Heart right ventricle (tissue), 16 donors: ENCODE data around the gene RHOA. TPM values are rescaled to one million over a fixed set of nuclear protein-coding genes. Genes with fewer than 3 reads are reported as not detected.

Experiments used
- ATAC-seq, 8 donors: fragments of 200-7000 bp; cut with Tn5 transposase; one replicate each; pipeline ENCODE4 v1.9.1; 2020; ENCODE audit warnings: mild to moderate bottlenecking in 8 of 8, moderate library complexity in 8 of 8, moderate number of reproducible peaks in 1 of 8
- DNase-seq, 2 donors: peaks; one replicate each; pipeline ENCODE4 v3.0.0-alpha.2; 2020
- H3K27ac ChIP-seq, 10 donors: fragments of 200-600 bp; sonication (generic) in 2 of 10; one replicate each; pipeline versions ENCODE4 v1.5.0 to v1.8.0; 2020 to 2022; ENCODE audit warnings: mild to moderate bottlenecking in 3 of 10
- H3K27me3 ChIP-seq, 7 donors: fragments of 200-600 bp; one replicate each; pipeline ENCODE4 v1.8.0; 2021 to 2022; ENCODE audit warnings: mild to moderate bottlenecking in 2 of 7
- H3K36me3 ChIP-seq, 9 donors: fragments of 200-600 bp; sonication (generic) in 1 of 9; one replicate each; pipeline versions ENCODE4 v1.5.0 to v1.8.0; 2020 to 2022; ENCODE audit warnings: mild to moderate bottlenecking in 2 of 9
- H3K4me1 ChIP-seq, 9 donors: fragments of 200-600 bp; sonication (generic) in 1 of 9; one replicate each; pipeline versions ENCODE4 v1.5.0 to v1.8.0; 2020 to 2022; ENCODE audit warnings: mild to moderate bottlenecking in 4 of 9
- H3K4me3 ChIP-seq, 10 donors: fragments of 200-600 bp; sonication (generic) in 2 of 10; one replicate each; pipeline versions ENCODE4 v1.5.0 to v1.8.0; 2020 to 2022; ENCODE audit warnings: mild to moderate bottlenecking in 7 of 10, moderate library complexity in 2 of 10
- H3K9me3 ChIP-seq, 11 donors: fragments of 200-600 bp in 10 of 11; sonication (generic) in 2 of 11; one replicate each; pipeline versions ENCODE4 v1.5.0 to v1.8.0; 2013 to 2022; ENCODE audit warnings: mild to moderate bottlenecking in 2 of 11, control low read depth in 1 of 11, moderate library complexity in 1 of 11
- WGBS, 2 donors: extraction: QIAGEN DNeasy Blood & Tissue Kit; methylation state at CpG; one replicate each; pipeline ENCODE4 v1.1.7; 2013; ENCODE audit warnings: inconsistent platforms in 1 of 2; 5-methylcytosine and 5-hydroxymethylcytosine counted together
- intact Hi-C, 10 donors: fragments of 100-400 bp; cut with DNase I; formaldehyde crosslinking; loops; one replicate each; pipeline versions ENCODE4 v1.11.1 to v1.14.2; 2022
- polyA plus RNA-seq, 2 donors: library from polyadenylated mRNA; stranded (reverse); fragments of 200-250 nt; gene quantifications; one replicate each; pipeline ENCODE4 v1.2.3, GENCODE V29; 2013
- total RNA-seq, 10 donors: library from RNA; stranded (reverse); fragmentation: NEBNext Ultra II Directional in 3 of 10; extraction: Animal tissue kit (Norgen Biotek cat#: 25700) in 3 of 10; gene quantifications; one replicate each; pipeline versions ENCODE4 v1.2.1 to v1.2.4, GENCODE V29; 2021 to 2023
- TF ChIP-seq, protein P1 (sequence below), 9 donors: fragments of 200-600 bp; sonication (generic) in 2 of 9; IDR thresholded peaks; one replicate each; pipeline versions ENCODE4 v1.5.0 to v1.8.0; 2021 to 2022; ENCODE audit warnings: antibody characterized with exemption in 9 of 9, mild to moderate bottlenecking in 5 of 9, moderate library complexity in 1 of 9
- donor health status: Arrhythmogenic right ventricular cardiomyopathy.
- donor health status: ischemic (EF 13 %, LVEDD 7.1; RV severe dilation, severe dysfunction).
- donor health status: healthy with polysubstance abuse.
- donor health status: DM: no; HTN: yes; CAD: no.
- donor health status: DM: no; HTN: no; CAD: no.
- donor health status: ischemic (EF 25% LVEDD 6.9; RV normal size, moderate dysfunction).
- donor health status: ischemic (EF 25% LVEDD 5.7; RV mildly dilated, moderate dysfunction).
- donor health status: healthy.
- donor health status: DM: yes; HTN: yes; CAD: no.
- donor health status: Ischemic cardiomyopathy.
- donor health status: ischemic (EF 35%, LVEDD 5.7; RV mildly dilated, moderate dysfunction).
- donor health status: nonischemic (EF 11% LVEDD 7.7; RV severe dilation, severe dysfunction).
- donor health status: DM: yes; HTN: yes; CAD: no.
- donor health status: PGD.
- donor health status: ischemic (EF 29% LVEDD 5.4; RV normal size, mild dysfunction).
- donor health status: nonischemic (EF 23%, LVEDD 6.1; RV moderate dilation, normal function).

The RHOA gene
- total and polyA plus RNA-seq, 12 donors = 139 to 335 (median 250) TPM

DNA sequence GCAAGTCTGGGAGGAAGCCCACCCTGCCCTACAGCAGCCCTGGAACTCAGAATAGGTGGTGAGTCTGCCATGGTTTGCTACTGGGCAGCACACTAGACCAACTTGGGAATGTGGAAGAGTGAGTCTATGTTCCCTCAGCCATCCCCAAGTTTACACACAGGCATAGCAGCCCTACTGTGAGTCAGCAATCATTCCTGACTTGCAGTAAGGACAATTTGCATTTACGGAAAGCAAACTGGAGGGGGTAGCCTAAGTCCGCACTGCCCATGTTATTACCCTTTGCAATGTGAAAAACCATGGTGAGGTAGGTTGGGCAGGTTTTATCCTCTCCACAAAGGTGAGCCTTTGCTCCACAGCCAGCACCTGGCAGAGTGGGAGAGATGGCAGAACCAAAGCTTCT lies 5.1 kb upstream of the RHOA start:
- Histone ChIP-seq H3K36me3 (peaks cover 0 to 76% (median 19%) of the 10 kb centered on the region in 9 donors), H3K4me1 (peaks cover 11 to 68% (median 42%) of the 10 kb centered on the region in 9 donors), H3K27ac (peak overlapping the region in 6 of 10 donors; percentile 31 to 98 (median 62)), H3K9me3 (no peaks in the 10 kb centered on the region), H3K4me3 (no peak overlapping the region), H3K27me3 (no peaks in the 10 kb centered on the region)
- TF ChIP-seq, protein P1, sequence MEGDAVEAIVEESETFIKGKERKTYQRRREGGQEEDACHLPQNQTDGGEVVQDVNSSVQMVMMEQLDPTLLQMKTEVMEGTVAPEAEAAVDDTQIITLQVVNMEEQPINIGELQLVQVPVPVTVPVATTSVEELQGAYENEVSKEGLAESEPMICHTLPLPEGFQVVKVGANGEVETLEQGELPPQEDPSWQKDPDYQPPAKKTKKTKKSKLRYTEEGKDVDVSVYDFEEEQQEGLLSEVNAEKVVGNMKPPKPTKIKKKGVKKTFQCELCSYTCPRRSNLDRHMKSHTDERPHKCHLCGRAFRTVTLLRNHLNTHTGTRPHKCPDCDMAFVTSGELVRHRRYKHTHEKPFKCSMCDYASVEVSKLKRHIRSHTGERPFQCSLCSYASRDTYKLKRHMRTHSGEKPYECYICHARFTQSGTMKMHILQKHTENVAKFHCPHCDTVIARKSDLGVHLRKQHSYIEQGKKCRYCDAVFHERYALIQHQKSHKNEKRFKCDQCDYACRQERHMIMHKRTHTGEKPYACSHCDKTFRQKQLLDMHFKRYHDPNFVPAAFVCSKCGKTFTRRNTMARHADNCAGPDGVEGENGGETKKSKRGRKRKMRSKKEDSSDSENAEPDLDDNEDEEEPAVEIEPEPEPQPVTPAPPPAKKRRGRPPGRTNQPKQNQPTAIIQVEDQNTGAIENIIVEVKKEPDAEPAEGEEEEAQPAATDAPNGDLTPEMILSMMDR (IDR thresholded peaks at IDR 0.05) = no peak
- 93 to 98% methylated on average over 2 of the region's 2 CpGs for WGBS, 2 donors
- intact Hi-C loops = no loop called here
- ATAC-seq = no peak
- no peak for DNase-seq

DNA sequence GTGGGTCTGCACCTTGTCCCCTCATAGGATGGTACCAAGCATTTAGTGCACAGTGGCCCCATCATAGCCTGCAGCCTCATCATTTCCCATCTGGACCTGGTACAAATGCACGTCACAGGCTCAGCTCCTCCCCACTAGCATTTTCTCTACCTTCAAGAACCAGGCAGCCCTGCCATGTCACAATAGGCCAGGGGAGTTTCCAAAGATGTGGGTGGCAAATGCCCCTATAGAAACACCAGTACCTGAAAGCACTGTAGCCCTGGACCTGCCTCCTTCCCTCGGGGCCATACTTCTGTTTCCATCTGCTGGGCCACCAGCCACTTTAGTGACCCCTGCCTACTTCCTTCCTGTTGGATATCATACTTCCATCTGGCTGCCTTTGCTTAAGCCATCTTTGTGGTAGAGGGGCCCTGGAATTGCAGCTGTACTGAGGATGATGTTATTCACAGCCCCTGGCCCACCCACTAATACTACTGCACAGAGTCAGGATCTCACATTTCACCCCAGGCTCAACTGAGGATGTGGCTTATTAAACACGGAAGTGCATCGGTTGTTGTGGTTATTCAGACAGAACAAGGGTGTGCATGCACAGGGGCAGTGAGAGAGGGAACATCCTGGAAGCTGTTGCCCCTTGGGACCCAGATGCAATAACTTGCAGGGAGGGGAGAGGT lies 4.3 kb upstream of the RHOA start:
- intact Hi-C loops = no loop called here
- Histone ChIP-seq H3K9me3 (no peaks in the 10 kb centered on the region), H3K4me3 (no peak overlapping the region), H3K4me1 (peaks cover 11 to 60% (median 40%) of the 10 kb centered on the region in 9 donors), H3K27me3 (no peaks in the 10 kb centered on the region), H3K36me3 (peaks cover 0 to 71% (median 19%) of the 10 kb centered on the region in 9 donors), H3K27ac (peak overlapping the region in 6 of 10 donors; percentile 15 to 98 (median 62))
- DNase-seq = no peak
- TF ChIP-seq, protein P1 (IDR thresholded peaks at IDR 0.05) = no peak
- ATAC-seq = no peak
- 41 to 51% methylated on average over 4 of the region's 4 CpGs for WGBS, 2 donors

GRCh38 chr3:49414753-49415152 lies 3.0 kb upstream of the RHOA start:
- 80 to 88% methylated on average over 2 of the region's 2 CpGs for WGBS, 2 donors
- Histone ChIP-seq H3K4me1 (peaks cover 11 to 63% (median 50%) of the 10 kb centered on the region in 9 donors), H3K27me3 (no peaks in the 10 kb centered on the region), H3K4me3 (no peak overlapping the region), H3K36me3 (peaks cover 0 to 58% (median 13%) of the 10 kb centered on the region in 9 donors), H3K27ac (peak overlapping the region in 5 of 10 donors; percentile 12 to 98 (median 68)), H3K9me3 (no peaks in the 10 kb centered on the region)
- ATAC-seq = no peak
- TF ChIP-seq, protein P1 (IDR thresholded peaks at IDR 0.05) = no peak
- intact Hi-C loops = loop anchor here in 6 of 10 donors (5.0 kb wide), 2 partner anchors 57 to 72 kb away; partner anchors contain the start of genes GPX1 (in 4 of the 6) and USP4 (in 3 of the 6)
- DNase-seq = no peak

DNA sequence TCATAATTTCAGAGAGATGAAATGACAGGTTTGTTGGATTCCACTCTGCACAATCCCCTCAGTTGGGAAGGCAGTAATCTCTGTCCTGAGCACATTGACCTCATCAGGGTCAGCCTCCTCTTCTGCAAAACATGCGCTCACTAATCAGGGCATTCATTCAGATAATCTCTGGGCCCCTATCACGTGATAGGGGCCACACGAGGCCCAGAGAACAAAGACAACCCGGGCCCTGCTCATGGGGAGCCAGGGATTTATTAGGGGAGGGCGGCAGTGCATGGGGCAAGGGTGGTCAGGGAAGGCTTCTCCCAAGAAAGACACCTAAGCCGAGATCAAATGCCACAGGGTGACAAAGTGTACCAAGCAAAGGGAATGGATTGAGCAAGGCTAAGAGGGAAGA lies 1.6 kb upstream of the RHOA start:
- H3K27ac ChIP-seq = peak overlapping the region in 9 of 10 donors; percentile 95 to 99 (median 97)
- peak overlapping the region in 9 of 10 donors; percentile 81 to 99 (median 92) for H3K4me3 ChIP-seq
- intact Hi-C loops = loop anchor here in 6 of 10 donors (2.0 to 5.0 kb wide), 3 partner anchors 56 to 73 kb away; partner anchors contain the start of genes GPX1 (in 4 of the 6) and USP4 (in 4 of the 6)
- H3K27me3 ChIP-seq = no peaks in the 10 kb centered on the region
- TF ChIP-seq, protein P1 (IDR thresholded peaks at IDR 0.05) = no peak
- 70 to 79% methylated on average over 6 of the region's 6 CpGs for WGBS, 2 donors
- peaks cover 11 to 75% (median 64%) of the 10 kb centered on the region in 9 donors for H3K4me1 ChIP-seq
- no peaks in the 10 kb centered on the region for H3K9me3 ChIP-seq
- peaks cover 0 to 45% (median 13%) of the 10 kb centered on the region in 9 donors for H3K36me3 ChIP-seq
- DNase-seq (no peak), ATAC-seq (no peak)
